HG02623 (cell line): ENCODE results near the gene ELOA.
A peak's percentile ranks its signal among the peaks of the same experiment; 100 is the strongest.

Experiments used
- ATAC-seq: cut with Tn5 transposase; IDR thresholded peaks from one replicate; pipeline ENCODE4 v1.9.1; 2021; ENCODE audit warnings: moderate library complexity; ENCODE audit not compliant: unreplicated experiment

Gene ELOA, protein sequence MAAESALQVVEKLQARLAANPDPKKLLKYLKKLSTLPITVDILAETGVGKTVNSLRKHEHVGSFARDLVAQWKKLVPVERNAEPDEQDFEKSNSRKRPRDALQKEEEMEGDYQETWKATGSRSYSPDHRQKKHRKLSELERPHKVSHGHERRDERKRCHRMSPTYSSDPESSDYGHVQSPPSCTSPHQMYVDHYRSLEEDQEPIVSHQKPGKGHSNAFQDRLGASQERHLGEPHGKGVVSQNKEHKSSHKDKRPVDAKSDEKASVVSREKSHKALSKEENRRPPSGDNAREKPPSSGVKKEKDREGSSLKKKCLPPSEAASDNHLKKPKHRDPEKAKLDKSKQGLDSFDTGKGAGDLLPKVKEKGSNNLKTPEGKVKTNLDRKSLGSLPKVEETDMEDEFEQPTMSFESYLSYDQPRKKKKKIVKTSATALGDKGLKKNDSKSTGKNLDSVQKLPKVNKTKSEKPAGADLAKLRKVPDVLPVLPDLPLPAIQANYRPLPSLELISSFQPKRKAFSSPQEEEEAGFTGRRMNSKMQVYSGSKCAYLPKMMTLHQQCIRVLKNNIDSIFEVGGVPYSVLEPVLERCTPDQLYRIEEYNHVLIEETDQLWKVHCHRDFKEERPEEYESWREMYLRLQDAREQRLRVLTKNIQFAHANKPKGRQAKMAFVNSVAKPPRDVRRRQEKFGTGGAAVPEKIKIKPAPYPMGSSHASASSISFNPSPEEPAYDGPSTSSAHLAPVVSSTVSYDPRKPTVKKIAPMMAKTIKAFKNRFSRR

GRCh38 chr1:23743287-23744152 is at the start of gene ELOA:
Gene ELOA, plus strand, starts transcription at chr1:23743471. Its CDS starts 33 bp downstream, at chr1:23743504.
- ATAC-seq = peak; percentile 71

DNA sequence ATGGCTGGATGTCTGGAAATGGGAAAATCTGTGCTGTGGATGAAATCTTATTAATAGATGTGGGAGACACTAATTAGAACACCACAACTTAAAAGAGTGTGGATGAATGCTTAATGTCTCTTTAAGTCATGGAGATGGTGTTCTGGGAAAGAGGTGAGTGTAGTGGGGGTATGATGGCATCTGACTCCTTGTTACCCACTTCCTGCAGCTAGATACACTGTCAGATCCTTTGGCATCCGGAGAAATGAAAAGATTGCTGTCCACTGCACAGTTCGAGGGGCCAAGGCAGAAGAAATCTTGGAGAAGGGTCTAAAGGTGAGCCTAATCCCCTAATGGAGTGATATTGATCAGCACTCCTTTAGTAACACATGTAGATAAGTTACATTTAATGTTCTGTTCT is 49.7 kb upstream of the ELOA start:
- no peak for ATAC-seq

DNA sequence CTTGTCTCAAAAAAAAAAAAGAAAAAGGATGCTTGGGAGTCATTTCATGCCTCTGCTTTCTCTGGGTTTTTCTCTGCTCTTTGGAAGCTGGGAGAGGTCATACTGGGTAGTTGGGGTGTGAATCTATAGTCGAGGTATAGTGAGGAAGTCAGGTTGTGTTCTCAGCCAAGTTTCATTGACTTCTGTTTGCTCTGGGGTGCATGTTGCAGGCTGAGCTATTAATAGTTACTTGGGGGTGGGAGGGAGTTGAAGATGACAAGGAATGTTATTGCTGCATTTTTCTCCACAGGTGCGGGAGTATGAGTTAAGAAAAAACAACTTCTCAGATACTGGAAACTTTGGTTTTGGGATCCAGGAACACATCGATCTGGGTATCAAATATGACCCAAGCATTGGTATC is 48.9 kb upstream of the ELOA start:
- ATAC-seq = no peak

DNA sequence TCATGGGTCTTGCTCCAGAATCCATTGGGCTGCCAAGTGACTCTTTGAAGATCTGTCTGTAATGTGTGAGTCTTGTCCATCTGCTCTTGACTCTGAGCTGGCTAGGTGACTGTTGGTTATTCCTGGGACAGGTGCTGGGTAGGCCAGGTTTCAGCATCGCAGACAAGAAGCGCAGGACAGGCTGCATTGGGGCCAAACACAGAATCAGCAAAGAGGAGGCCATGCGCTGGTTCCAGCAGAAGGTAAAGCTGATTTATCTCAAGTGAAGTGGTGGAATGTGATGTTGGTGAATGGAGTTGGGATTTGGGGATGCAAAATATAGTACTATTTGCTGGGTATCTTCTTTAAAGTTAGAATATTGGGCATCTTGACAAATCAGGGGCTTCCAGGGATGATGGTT is 47.6 kb upstream of the ELOA start:
- no peak for ATAC-seq

GRCh38 chr1:23696335-23696989 is 46.8 kb upstream of the ELOA start:
- ATAC-seq = no peak

- no peak for ATAC-seq
Measured at GRCh38 chr1:23698466-23698865, 44.8 kb upstream of the ELOA start.

DNA sequence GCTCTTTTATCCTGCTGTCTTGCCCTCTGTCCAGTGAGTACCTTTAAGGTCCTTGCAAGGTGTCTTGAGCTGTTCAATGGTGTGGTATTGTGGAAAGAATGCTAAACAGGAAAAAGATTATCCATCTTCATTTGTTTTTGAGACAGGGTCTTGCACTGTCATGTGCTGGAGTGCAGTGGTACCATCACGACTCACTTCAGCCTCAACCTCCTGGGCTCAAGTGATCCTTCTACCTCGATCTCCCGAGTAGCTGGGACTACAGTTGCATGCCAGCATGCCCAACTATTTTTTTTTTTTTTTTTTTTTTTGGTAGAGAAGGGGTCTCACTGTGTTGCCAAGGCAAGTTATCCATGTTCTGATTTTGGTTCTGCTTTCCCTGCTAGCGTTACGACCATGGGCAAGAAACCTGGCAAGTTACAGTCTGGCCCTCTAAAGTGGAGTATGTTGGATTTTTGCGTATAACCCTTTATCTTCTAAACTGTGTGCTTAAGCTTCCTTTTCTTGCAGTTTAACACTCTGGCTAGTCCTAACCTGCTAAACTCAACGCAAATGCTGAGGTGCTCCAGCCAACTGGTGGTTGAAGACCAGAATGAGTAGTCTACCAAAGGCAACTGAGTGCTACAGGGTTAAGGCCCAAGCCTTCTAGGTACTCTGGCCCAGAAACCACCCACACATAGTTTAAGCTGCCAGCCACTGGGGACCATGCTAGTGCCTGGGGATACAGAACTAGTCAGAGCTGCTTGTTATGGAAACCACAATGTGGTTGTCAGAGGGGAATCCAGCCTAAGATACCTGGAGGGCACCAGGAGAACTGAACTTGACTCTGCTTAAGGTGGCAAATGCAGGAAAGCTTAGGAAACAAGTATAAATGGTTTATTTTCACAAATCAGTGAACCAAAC is 43.7 kb upstream of the ELOA start:
- ATAC-seq = no peak

DNA sequence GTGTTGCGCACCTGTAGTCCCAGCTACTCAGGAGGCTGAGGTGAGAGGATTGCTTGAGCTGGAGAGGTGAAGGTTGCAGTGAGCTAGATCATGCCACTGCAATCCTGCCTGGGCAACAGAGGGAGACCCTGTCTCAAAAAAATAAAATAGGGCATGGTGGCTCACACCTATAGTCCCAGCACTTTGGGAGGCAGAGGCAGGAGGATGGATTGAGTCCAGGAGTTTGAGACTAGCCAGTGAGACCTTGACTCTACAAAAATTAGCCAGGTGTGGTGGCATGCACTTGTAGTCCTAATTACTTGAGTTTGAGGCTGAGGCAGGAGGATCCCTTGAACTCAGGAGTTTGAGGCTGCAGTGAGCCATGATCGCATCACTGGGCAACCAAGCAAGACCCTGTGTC is 42.0 kb upstream of the ELOA start:
- ATAC-seq = no peak

DNA sequence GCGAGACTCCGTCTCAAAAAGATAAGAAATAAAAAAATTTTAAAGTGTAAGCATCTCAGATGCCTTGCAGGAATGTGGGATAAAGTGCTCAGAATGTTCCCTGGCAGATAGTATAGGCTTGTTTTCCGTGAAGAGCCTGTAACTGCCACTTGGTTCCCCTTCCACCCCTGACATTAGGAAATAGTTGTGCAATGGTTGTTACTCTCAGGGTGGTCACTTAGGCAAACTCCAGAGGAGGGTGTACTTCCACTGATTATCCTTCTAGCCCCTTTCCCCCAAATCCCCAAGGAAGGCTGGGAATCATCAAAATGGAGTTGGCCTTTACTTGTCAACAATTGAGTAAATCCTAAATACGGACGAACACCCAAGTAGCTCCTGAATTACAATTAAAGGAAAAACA is 41.3 kb upstream of the ELOA start:
- no peak for ATAC-seq

GRCh38 chr1:23704834-23705495 is 38.3 kb upstream of the ELOA start:
- ATAC-seq = no peak

DNA sequence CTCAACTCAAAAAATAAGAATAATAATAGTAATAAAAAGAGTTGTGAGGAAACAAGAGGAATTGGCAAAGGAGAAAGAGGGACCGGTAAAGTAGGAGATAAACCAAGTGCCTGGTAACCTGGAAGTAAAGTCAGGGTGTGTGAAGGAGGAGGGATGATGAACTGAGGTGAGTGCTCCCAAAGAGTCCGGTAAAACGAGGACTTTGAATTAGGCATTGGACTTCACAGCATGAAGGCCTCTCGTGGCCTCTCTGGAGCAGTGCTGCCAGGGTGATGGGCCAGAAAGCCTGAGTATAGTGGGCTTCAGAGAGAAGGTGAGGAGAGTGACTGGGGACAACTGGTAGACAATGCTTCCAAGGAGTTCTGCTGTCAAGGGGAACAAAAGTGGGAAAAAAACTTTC is 34.0 kb upstream of the ELOA start:
- no peak for ATAC-seq

GRCh38 chr1:23718482-23718881 is 24.8 kb upstream of the ELOA start:
- no peak for ATAC-seq

GRCh38 chr1:23719162-23719820 is 24.0 kb upstream of the ELOA start:
- no peak for ATAC-seq

DNA sequence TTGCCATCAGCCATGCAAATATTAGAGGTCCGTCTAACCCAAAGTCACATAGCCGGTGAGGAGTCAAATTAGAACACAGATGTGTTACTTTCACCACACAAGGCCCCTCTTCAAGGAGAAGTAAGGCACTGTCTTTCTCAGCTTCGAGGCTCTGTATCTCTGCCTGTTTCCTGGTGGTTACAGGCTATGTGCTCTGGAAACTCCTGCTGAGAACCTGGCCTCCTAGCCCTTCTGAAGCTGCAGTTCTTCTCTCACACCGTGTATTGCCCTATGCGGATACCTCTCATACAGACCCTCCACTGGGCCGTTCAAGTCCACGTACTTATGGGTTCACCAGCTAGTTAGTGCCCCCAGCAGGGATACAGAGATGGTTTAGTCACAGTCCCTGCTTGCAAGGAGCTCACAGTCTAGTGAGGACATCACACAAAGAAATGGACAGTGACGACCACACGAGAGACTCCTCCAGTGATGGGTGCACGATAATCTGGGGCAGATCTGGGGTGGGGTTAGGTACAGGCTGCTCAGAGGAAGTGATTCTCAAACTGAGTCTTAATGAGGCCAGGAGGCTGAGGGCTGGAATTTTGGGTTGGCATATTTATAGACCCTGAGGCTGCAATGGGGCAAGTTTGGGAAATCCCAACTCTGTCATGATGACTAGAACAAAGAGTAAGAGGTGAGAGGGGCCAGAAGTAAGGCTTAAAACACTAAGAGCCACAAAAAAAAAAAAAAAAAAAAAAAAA is 22.8 kb upstream of the ELOA start:
- peak; percentile 55 for ATAC-seq

DNA sequence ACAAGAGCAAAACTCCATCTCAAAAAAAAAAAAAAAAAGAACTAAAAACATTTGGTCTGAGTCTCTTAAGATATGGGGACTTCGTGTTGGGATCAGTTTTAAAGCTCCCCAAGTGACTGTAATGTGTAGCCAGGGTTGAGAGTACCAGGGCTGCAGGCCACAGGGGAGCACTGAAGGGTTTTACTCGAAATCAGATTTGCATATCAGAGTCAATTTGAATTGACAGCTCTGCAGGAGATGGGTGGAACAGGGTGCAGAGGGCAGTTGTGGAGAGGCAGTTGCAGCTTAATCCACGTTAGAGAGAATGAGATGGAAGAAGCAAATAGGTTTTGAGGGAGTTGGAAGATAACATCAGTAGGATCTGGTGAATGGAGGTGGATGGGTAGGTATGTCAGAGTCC is 20.6 kb upstream of the ELOA start:
- no peak for ATAC-seq

- ATAC-seq = no peak
Measured at GRCh38 chr1:23726686-23727085, 16.6 kb upstream of the ELOA start.

GRCh38 chr1:23727362-23727811 is 15.9 kb upstream of the ELOA start:
- ATAC-seq = no peak
